GM21529 (cell line): ENCODE results near the gene TBXAS1.

Experiments used
- ATAC-seq: cut with Tn5 transposase; IDR thresholded peaks from one replicate; pipeline ENCODE4 v1.9.1; 2021; ENCODE audit not compliant: unreplicated experiment

Gene TBXAS1

GRCh38 chr7:139942636-139943035 lies 113.6 kb downstream of the TBXAS1 start:
- no peak for ATAC-seq

- ATAC-seq: no peak
Observed at GRCh38 chr7:139943401-139943800, 114.3 kb downstream of the TBXAS1 start.

GRCh38 chr7:139944248-139944647 lies 115.2 kb downstream of the TBXAS1 start:
- no peak for ATAC-seq

GRCh38 chr7:139946533-139946932 lies 117.5 kb downstream of the TBXAS1 start:
- ATAC-seq: no peak

GRCh38 chr7:139947021-139947420 lies 118.0 kb downstream of the TBXAS1 start:
- no peak for ATAC-seq

GRCh38 chr7:139948167-139948566 lies 119.1 kb downstream of the TBXAS1 start:
- ATAC-seq: no peak

GRCh38 chr7:139948587-139949335 lies 119.7 kb downstream of the TBXAS1 start:
- no peak for ATAC-seq

GRCh38 chr7:139949629-139950028 lies 120.6 kb downstream of the TBXAS1 start:
- no peak for ATAC-seq

- no peak for ATAC-seq
Observed at GRCh38 chr7:139950881-139951525, 121.9 kb downstream of the TBXAS1 start.

GRCh38 chr7:139953229-139953628 lies 124.2 kb downstream of the TBXAS1 start:
- no peak for ATAC-seq

DNA sequence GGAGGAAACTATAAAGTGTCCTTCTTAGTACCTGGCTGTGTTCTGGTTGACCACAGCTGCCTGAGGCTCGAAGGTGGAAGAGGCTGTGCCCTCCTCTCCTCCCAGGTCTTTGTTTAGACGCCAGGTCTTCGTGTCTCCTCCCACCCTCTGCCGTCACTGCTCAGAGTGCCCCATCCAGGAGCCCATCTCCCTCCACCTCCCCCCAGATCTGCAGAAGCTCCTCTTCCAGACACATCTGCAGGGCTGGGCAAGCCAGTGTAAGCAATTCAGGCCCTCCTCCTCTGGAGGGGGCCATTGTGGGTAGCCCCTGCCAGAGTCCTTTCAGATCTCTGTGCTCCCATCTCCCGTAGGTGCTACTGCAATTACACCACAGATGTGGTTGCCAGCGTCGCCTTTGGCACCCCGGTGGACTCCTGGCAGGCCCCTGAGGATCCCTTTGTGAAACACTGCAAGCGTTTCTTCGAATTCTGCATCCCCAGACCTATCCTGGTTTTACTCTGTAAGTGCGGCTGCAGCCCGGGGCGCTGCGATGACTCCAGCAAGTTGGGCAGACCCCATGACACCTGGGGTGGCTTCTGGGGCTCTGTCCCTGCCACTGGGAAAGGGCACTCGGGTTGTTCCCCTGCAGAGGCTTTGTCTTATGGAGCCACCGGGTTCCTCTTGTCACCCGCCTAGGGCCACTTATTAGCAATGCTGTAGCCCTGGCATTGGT lies 126.2 kb downstream of the TBXAS1 start:
- ATAC-seq: no peak

DNA sequence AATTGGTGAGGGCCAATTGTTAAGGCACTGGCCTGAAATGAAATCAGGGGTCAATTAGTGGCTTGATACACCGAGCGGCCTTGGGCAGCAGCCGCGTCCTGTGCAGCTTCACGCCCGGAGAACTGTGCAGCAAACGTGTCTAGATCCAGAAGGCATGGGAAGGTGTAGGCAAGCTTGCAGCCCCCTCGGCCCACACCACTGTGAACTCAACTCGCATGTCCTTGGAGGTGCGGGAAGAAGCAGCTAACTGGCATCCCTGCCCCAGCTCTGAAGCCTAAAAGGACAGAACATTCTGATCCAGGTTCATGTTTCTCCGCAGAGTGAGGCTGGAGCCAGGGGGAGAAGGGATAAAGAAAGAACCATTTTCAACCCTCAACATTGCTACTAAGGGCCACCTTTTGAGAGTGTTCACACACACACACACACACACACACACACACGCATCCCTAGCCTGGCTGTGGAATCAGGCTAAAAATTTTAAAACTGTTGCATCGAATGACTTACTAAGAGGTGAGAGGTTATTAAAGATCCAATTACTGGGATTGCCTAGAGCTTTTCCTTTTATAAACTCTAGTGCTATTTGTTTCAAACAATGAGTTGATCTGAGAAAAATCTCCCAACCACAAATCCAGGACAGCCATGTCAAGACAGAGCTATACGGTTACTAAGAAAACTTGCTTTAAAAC lies 129.7 kb downstream of the TBXAS1 start:
- ATAC-seq: no peak

GRCh38 chr7:139959285-139959628 lies 130.2 kb downstream of the TBXAS1 start:
- ATAC-seq: no peak

GRCh38 chr7:139959718-139960117 lies 130.7 kb downstream of the TBXAS1 start:
- ATAC-seq: no peak

GRCh38 chr7:139960157-139960556 lies 131.1 kb downstream of the TBXAS1 start:
- no peak for ATAC-seq

DNA sequence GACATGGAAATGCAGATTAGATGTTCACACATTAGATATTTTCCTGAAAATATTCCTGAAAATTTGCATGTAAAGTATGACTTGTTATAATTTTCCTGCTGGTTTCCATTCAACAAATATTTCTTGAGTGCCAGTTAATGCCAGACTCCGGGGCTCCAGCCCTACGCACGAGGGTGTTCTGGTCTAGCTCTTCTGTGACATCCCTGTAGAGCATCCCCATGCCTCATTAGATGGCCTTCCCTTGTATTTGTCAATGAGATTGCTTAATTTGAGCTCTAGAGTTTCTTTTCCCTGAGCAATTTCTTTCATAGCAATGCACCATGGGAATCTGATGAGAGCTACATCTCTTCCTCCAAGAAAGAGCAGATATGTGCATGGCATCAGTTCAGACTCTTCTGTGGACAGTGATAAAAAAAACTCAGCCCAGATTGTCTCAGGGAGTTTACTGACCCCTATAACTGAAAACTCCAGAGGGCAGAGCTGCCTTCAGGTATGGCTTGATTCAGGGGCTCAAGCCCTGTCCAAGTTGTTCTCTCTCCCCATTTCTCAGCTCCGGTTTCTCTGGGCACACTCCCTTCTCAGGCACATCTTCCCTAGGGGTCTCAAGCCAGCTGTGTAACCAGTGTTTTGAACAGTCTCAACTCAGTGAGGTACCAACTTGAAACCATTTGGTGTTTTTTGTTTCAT lies 137.0 kb downstream of the TBXAS1 start:
- no peak for ATAC-seq

DNA sequence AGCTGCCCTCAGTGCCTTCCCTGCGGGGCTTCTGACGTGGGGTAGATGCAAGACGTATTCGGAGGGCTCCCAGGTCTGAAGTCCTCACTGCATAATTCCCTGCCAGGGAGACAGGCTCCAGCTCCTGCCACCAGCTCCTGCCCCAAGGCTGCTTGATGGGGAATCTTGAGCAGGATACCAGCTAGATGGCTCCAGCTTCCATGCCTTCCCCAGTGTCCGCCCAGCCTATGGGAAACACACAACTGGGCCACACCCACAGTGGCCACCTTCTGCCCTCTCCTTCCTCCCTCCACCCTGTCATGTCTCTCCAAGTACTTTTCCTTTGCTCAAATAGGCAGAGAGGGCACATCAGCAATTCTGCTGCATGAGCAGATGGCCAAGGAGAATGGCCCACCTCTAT lies 137.9 kb downstream of the TBXAS1 start:
- ATAC-seq: no peak

DNA sequence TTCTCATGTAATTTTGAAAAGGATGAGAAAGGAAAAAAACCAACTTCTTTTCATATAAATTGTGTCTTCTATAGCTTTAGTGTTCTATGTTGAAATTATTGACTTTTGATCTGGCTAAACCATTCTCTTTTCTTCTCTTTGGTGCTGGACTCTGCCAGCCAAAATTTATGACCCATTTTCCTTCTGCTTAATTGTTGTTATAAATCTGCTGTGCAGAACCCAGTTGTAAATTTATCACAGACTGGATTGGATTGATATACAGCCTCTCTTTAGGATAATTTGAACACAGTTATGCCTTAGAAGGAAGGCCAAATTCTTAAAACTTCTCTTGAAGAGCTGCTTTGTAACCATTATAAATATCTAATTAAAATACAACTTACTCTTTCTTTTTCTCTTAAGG lies 139.9 kb downstream of the TBXAS1 start:
- no peak for ATAC-seq

DNA sequence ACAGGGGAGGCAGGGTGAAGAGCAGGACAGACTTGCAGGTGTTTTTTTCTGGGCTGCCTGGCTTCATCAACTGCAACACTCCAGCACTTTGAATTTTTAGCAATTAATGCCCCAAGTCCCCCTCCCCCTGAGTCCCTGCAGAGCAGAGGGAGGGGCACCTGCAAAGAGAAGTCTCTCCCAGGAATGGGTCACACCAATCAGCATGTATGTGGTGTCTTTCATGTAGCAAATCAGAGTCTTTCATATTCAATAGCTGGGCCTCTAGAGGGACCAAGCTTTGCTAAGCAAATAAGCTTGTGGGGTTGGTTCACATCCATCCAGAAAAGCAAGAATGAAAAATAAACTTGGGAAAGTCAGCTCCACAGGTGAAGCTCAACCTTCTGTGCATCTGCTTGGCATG lies 143.0 kb downstream of the TBXAS1 start:
- ATAC-seq: no peak

DNA sequence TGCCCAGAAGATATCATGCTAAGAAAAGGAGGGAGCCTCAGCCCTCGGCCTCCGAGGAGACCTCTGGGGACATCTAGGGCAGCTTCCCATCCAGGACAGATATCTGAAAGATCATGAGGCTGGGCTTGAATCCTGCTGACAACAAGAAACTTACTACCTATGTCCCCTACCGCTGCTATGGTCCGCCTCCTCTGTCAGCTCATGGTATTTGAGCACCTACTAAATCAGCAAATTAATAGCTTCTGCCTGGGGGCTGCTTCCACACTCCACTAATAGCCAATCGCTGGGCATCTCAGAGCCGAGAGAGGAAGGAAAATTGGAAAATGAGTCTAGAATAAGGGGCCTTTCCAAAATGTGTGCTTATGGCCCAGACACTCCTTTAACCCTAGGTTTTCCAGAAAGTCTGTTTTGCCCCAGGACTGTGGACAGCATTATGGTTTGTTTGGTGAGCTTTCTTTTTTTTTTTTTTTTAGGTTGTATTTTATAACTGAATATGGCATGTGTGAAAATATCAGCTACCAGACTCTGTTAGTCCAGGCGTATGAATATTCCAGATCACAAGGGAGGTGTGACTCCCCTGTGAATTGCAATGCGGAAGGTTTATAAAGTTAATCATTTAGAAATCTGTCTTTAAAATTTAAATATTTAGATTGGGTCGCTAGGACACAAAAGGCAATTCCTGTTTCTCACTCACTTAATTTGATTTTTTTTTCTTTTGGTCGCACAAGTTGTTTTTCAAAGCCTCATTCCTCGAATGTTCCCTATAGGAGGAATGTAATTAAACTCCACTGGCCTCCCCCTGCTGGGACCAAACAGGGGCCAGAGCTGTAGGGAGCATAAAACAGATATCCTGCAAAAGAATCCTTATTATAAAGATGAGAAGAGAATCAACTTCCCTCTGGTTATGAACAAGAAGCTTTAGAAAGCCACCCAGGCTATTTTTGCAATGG lies 144.3 kb downstream of the TBXAS1 start:
- ATAC-seq: no peak
